Skeletal muscle cell (primary cell): ENCODE measurements around the gene MAD1L1.
A peak's percentile ranks its signal among the peaks of the same experiment; 100 is the strongest.
"Not testable (repeated sequence)": the region's sequence is repeated elsewhere in the genome, so short reads cannot be mapped to it uniquely, and the experiment has no call there.

Experiments
- DNase-seq: peaks from one replicate; pipeline ENCODE4 v3.0.0-alpha.2; 2010; ENCODE audit warnings: low read depth
- H3K4me3 ChIP-seq: 2 replicates; pipeline ENCODE4 v1.5.1; 2011; ENCODE audit warnings: low read depth, mild to moderate bottlenecking, control low read depth, low read length, moderate library complexity

The MAD1L1 gene

DNA sequence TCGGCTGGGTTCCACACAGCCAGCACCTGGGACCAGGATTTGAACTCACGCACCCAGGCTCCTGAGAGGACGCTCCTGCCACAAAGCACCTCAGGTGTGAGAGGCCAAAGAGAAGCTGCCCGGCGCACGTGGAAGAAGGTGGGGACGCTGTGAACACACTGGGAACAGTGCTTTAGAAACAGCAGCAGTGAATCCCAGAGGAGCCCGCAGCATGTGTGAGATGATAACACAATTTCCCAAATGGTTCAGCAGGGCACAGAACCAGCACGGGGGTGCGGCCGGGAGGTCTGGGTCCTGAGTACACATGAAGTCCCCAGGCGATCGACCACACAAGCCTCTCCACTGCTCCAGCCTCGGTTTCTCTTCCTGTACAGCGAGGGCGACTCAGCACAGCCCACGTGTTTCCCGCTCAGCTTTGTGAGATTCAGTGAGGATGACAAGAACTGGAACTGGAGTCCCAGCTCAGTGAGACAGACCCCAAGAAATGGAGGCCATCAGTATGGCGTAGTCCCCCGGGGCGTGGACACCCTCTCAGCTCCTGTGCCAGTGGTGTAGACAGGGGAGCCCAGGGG is 188.3 kb downstream of the MAD1L1 start:
- no peak overlapping the region for H3K4me3 ChIP-seq
- no peak for DNase-seq

DNA sequence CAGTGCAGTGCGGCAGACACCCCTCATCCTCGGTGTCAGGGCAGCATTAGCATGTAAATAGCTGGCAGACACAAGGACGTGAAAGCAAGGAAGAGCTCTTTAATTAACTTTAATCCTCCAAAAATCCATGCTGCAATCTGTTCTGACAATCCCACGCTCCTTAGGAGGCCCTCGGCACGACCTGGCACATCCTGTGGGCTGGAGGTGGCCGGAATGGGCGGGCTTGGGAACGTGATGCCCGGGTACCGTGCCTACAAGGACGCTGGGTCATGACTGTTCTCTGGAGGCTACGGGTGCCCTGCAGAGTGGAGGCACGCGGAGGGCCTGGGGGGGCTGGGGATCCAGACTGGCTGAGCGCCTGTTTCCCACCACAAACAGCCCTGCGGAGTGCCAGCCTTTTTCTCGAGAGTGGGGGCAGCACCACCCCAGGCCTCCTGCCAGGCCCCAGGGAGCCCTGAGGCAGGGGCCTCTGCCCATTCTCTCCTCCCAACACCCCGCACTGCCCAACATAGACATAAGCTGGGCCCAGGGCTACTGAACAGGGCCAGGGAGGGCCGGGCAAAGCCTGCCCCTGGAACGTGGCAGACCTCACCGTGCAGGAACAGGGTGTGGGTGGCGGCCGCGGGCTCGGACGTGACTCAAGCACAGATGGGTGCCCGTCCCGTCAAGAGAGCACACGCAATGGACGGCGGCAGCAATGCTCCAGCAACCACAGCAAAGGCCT is 189.3 kb downstream of the MAD1L1 start:
- DNase-seq = no peak
- H3K4me3 ChIP-seq = no peak overlapping the region

DNA sequence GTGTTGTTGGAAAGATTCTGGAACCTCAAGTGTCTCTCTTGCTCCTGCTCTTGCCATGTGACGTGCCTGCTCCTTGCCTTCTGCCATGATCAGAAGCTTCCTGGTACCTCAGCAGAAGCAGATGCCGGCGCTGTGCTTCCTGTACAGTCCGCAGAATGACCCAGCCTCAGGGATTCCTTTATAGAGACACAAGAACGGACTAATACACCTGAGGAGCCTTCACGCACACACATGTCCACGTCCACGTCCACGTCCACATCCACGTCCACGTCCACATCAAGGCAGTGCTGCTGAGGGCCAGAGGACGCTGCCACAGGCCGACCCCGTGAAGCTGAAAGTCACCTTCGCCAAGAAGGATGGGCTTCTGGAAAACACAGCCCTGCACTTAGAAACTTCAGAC is 190.1 kb downstream of the MAD1L1 start:
- no peak for DNase-seq
- no peak overlapping the region for H3K4me3 ChIP-seq

DNA sequence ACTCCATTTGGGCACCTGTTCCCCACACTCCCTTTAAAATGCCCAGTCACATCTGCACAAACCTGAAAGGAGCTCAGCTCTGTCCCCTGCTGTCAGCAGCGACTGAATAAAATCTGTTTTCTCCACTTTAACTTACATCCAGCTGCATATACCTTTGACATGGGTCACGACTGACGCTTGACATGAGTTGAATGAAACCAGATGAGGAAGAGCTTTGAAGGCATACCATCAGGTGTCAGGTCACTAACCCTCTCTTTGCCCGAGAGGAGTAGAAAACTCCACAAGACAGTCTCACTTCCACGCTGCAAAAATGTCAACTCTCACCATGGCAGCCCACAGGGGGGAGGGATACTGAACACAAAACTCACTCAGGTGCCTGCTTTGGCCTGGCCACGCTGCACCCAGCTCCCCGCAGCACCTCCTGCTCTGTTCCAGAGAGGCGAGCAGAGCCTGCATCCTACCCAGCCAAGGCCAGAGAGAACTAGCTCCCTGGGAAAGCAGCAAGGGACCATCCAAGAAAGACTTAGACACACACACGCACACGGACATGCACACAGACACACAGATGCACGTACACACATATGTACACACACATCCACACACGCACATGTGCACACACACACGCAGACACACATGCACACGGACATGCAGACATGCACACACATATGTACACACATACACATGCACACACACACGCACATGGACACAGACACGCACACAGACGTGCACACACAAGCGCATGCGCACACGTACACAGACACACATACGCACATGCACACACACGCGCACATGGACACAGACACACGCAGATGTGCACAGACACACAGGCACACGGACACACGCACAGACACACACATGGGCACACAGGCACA is 191.0 kb downstream of the MAD1L1 start:
- no peak overlapping the region for H3K4me3 ChIP-seq
- no peak for DNase-seq

DNA sequence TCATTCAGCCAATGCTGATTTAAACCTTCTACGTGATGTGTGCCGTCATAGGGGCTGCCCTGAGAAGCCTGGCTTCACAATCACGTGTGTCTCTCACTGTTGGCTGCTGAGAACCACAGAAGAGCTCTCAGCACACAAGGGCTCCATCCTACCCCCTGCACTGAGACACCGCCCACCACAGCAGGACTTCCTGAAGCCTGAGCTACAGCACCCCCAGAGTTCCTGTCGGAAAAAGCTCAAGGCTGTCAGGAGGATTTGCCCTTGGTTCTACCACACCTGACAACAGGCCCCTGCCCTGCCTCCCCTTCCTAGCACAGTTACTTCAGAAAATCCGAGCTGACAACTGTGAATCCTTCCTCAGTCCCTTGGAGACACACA is 191.9 kb downstream of the MAD1L1 start:
- DNase-seq = no peak
- no peak overlapping the region for H3K4me3 ChIP-seq

DNA sequence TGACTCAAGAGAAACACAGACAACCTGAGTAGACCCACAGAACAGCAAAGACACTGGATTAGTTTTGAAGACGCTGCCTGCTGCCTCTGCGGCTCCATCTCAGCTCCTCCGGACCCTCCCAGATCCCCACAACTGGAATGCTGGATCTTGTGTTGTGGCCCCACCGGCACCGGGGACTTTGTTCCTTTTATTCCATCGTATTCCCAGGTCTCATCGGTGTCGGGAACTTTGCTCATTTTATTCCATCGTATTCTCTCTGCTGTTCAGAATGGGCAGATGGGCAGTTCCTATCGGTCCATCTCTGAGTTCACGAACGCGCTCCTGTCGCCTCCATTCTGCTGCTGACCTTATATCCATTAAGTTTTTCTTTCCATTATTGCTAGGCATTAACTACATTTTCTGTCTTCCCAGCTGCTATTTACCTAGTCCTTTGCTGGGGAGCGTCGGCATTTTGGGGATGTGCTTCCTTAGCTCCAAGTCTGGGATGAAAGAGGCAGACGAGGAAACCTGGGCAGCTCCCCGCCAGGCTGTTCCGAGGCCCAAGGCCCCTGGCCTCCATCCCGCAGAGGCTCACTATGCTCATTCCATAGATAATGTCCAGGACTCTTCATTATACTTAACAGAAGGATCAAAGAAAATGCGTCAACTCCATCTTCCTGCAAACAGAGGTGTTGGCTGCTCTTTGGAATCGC is 192.4 kb downstream of the MAD1L1 start:
- no peak overlapping the region for H3K4me3 ChIP-seq
- no peak for DNase-seq

- H3K4me3 ChIP-seq = no peak overlapping the region
- no peak for DNase-seq
These were observed 193.6 kb downstream of the MAD1L1 start for GRCh38 chr7:2038931-2039728.

DNA sequence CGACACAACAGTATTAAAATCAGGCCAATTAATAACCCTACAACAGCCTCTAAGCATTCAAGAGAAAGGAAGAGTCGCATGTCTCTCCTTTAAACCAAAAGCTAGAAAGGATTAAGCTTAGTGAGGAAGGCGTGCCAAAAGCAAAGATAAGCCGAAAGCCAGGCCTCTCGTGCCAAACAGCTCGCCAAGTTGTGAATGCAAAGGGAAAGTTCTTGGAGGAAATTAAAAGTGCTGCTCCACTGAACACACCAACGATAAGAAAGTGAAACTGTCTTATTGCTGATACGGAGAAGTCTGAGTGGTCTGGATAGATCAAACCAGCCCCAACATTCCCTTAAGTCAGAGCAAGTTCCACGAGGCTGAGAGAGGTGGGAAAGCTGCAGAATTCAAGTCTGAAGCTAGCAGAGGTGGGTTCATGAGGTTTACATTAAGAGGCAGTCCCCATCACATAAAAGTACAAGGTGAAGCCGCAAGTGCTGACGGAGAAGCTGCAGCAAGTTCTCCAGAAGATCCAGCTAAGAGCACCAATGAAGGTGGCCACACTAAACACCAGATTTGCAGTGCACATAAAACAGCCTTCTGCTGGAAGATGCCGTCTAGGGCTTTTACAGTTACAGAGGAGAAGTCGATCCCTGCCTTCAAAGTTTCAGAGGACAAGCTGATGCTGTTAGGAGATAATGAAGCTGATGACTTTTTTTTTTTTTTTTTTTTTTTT is 194.8 kb downstream of the MAD1L1 start:
- H3K4me3 ChIP-seq = no peak overlapping the region
- DNase-seq = no peak

- H3K4me3 ChIP-seq = no peak overlapping the region
- no peak for DNase-seq
These were observed 195.4 kb downstream of the MAD1L1 start for GRCh38 chr7:2037301-2037807.

DNA sequence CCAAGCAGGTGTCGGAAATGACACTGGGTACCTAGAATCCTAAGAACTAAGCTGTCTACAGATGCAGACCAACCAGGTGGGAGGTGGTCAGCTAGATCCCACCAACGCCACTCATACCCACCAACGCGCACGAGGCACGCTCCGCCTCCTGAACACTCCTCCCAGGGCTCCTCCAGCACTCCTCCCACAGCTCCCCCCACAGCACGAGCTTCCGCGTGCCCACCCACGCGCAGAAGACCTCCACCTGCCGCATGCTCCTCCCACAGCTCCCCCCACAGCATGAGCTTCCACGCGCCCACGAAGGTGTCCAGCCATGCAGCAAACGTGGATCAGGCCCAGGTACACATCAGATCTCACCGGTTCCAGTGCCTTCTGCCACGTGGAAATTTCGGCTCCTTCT is 196.0 kb downstream of the MAD1L1 start:
- H3K4me3 ChIP-seq = no peak overlapping the region
- DNase-seq = no peak

DNA sequence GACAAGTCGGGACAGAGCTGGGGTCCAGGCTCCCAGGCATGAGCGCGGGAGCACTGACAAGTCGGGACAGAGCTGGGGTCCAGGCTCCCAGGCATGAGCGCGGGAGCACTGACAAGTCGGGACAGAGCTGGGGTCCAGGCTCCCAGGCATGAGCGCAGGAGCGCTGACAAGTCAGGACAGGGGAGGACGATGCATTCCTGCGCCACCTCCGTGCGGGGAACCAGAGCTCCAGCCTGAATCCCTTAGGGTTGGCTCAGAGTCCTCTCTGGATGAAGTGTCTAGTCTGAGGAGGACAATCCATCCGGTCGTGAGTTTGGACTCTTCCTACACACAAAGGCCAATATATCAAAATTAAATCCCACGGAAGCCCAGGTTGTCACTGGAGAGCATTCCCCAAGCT is 196.5 kb downstream of the MAD1L1 start:
- not testable (repeated sequence) for DNase-seq, H3K4me3 ChIP-seq

DNA sequence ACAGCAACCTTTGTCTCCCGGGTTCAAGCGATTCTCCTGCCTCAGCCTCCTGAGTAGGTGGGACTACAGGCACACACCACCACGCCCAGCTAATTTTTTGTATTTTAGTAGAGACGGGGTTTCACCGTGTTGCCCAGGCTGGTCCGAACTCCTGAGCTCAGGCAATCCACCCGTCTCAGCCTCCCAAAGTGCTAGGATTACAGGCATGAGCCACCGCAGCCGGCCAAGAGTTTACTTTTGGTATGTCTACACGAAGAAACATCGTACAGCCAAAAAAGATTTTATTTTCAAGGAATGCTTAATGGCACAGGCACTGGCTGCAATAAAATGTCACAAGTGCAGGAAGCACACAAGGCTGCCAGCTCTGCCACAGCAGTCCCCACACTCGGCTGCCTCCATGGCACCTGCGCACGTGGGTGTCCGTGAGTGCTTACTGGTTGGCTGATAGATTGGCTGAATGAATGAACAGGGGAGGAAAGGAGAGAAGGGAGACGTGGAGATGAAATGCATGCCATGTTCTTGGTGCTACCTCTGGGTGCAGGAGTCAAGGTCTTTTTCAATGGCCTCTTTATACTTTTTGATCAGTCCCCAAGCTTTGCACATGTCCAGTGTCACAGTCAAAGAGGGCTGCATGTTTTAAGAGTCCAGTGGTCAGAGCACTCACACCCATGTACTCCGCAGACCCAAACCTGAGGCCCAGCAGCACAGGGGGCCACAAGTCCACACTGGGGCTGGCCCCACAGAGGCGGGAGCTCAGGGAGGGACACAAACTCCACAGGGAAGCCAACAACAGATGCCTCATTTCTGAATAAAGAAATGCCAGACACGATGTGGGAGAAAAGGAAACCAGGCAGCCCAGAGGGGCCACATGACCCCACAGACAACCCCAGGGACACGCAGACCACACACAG is 198.2 kb downstream of the MAD1L1 start:
- no peak overlapping the region for H3K4me3 ChIP-seq
- no peak for DNase-seq

DNA sequence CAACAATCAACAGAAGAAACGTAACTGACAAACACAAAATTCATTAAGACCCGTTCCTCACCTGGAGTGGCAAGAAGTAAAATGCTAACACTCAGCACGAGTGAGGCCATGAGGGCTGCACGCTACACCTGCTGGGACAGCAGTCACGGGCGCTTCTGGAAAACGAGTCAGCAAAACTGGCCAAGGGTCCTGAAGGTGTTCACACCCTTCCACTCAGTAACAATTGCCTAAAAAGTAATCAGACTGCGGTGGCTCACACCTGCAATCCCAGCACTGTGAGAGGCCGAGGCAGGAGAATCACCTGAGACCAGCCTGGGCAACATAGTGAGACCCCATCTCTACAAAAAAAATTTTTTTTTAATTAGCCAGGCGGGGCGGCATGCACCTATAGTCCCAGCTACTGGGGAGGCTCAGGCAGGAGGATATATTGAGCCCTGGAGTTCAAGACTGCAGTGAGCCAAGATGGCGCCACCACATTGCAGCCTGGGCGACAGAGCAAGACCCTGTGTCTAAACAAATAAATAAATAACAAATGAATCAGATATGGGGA is 199.1 kb downstream of the MAD1L1 start:
- H3K4me3 ChIP-seq = no peak overlapping the region
- no peak for DNase-seq

GRCh38 chr7:2032876-2033407 is 199.8 kb downstream of the MAD1L1 start:
- no peak overlapping the region for H3K4me3 ChIP-seq

GRCh38 chr7:2032030-2032875 is 200.5 kb downstream of the MAD1L1 start:
- peak; percentile 42 for DNase-seq
- no peak overlapping the region for H3K4me3 ChIP-seq

More at GRCh38 chr7:2032876-2033407, 199.8 kb downstream of the MAD1L1 start:
- no peak for DNase-seq

GRCh38 chr7:2031451-2031845 is 201.3 kb downstream of the MAD1L1 start:
- no peak for DNase-seq
- no peak overlapping the region for H3K4me3 ChIP-seq
